ENCODE data around the gene MRPL42.
"Not testable (repeated sequence)": the region's sequence is repeated elsewhere in the genome, so short reads cannot be mapped to it uniquely, and the experiment has no call there.

DNA sequence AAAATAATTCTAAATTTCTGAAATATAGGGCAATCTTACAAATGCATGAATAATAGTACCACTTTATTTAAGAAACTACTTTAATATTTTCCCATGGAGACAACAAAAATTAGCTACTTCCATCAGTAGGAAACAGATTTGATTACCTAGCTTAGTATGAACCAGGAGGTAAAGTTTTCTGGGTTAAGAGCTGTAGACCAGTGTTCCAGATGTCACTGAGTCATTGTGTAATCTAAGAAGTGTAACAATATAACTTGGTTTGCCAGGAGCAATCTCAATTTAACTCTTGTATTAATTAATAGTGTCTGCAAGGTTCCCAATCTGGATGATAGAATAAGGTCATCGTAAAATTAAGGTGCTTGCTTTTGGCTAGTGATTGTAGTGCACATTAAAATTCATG is 31.5 kb downstream of the MRPL42 start:
- TF ChIP-seq, protein P1, sequence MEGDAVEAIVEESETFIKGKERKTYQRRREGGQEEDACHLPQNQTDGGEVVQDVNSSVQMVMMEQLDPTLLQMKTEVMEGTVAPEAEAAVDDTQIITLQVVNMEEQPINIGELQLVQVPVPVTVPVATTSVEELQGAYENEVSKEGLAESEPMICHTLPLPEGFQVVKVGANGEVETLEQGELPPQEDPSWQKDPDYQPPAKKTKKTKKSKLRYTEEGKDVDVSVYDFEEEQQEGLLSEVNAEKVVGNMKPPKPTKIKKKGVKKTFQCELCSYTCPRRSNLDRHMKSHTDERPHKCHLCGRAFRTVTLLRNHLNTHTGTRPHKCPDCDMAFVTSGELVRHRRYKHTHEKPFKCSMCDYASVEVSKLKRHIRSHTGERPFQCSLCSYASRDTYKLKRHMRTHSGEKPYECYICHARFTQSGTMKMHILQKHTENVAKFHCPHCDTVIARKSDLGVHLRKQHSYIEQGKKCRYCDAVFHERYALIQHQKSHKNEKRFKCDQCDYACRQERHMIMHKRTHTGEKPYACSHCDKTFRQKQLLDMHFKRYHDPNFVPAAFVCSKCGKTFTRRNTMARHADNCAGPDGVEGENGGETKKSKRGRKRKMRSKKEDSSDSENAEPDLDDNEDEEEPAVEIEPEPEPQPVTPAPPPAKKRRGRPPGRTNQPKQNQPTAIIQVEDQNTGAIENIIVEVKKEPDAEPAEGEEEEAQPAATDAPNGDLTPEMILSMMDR (IDR thresholded peaks at IDR 0.05) = not testable (repeated sequence)
- TF ChIP-seq POLR2A (IDR thresholded peaks at IDR 0.05; ENCODE audit: low read depth) = not testable (repeated sequence)

All from esophagus muscularis mucosa (tissue), 3 donors.